IMR-90 (cell line): Measurements from ENCODE around the gene ZBTB26. TPM values are rescaled to one million over a fixed set of nuclear protein-coding genes. Genes with fewer than 3 reads are reported as not detected.

Experiments
- ATAC-seq: fragments of 200-7000 bp; cut with Tn5 transposase; 2 replicates; pipeline ENCODE4 v1.9.1; 2020; ENCODE audit warnings: low read depth, mild to moderate bottlenecking, moderate library complexity
- BruUV-seq: library from RNA; stranded (reverse); fragments of 400-500 nt; replicated peaks from 2 replicates; lab custom pipeline; 2021; lab: Mats Ljungman, UMichigan
- CTCF ChIA-PET: fragments of 300-600 bp; formaldehyde crosslinking; extraction: SDS; loops from one replicate; lab custom pipeline; 2021; ENCODE audit warnings: antibody characterized with exemption; lab: Yijun Ruan, JAX
- POLR2A ChIA-PET: fragments of 300-600 bp; sonication (Branson Sonifier 250); formaldehyde crosslinking; loops from one replicate; lab custom pipeline; 2022; ENCODE audit warnings: antibody characterized with exemption; ENCODE audit not compliant: unreplicated experiment; lab: Charles Lee
- DNase-seq: peaks from one replicate; pipeline ENCODE4 v3.0.0; 2013
- H2AFZ ChIP-seq: replicated peaks from 2 replicates; pipeline ENCODE3; 2013; ENCODE audit warnings: low read length, mild to moderate bottlenecking; ENCODE audit not compliant: poor library complexity
- H2AK5ac ChIP-seq: 2 replicates; pipeline ENCODE4 v1.6.1; 2013; ENCODE audit warnings: low read depth, low read length, inconsistent platforms
- H2AK9ac ChIP-seq: replicated peaks from 2 replicates; pipeline ENCODE3; 2013; ENCODE audit warnings: mild to moderate bottlenecking, low read depth, low read length, moderate library complexity; ENCODE audit not compliant: poor library complexity
- H2BK120ac ChIP-seq: 2 replicates; pipeline ENCODE4 v1.6.1; 2013; ENCODE audit warnings: low read depth, low read length, inconsistent platforms
- H2BK15ac ChIP-seq: 3 replicates; pipeline ENCODE4 v1.6.1; 2013; ENCODE audit warnings: low read depth, low read length, inconsistent platforms
- H2BK20ac ChIP-seq: 2 replicates; pipeline ENCODE4 v1.6.1; 2013; ENCODE audit warnings: low read depth, mild to moderate bottlenecking, inconsistent platforms, low read length, moderate library complexity
- H2BK5ac ChIP-seq: 2 replicates; pipeline ENCODE4 v1.6.1; 2013; ENCODE audit warnings: mild to moderate bottlenecking, low read depth, low read length, inconsistent platforms; ENCODE audit not compliant: poor library complexity, severe bottlenecking
- H3K14ac ChIP-seq: replicated peaks from 2 replicates; pipeline ENCODE4 v1.6.1; 2013; ENCODE audit warnings: low read depth, low read length, inconsistent platforms
- H3K18ac ChIP-seq: 2 replicates; pipeline ENCODE4 v1.6.1; 2013; ENCODE audit warnings: low read depth, low read length, control low read depth
- H3K23ac ChIP-seq: 2 replicates; pipeline ENCODE4 v1.6.1; 2013; ENCODE audit warnings: low read depth, low read length, inconsistent platforms
- H3K27ac ChIP-seq: 2 replicates; pipeline ENCODE4 v1.5.1; 2013; ENCODE audit warnings: mild to moderate bottlenecking, control low read depth, low read length; ENCODE audit not compliant: insufficient read depth
- H3K27me3 ChIP-seq: 2 replicates; pipeline ENCODE4 v1.6.1; 2013; ENCODE audit warnings: low read length; ENCODE audit not compliant: control insufficient read depth, insufficient read depth
- H3K36me3 ChIP-seq: 2 replicates; pipeline ENCODE4 v1.6.1; 2013; ENCODE audit warnings: low read length, mixed read lengths; ENCODE audit not compliant: control insufficient read depth, insufficient read depth
- H3K4ac ChIP-seq: 2 replicates; pipeline ENCODE4 v1.6.1; 2013; ENCODE audit warnings: low read depth, low read length, inconsistent platforms
- H3K4me1 ChIP-seq: 2 replicates; pipeline ENCODE4 v1.6.1; 2013; ENCODE audit warnings: low read length, mixed read lengths; ENCODE audit not compliant: control insufficient read depth, insufficient read depth
- H3K4me2 ChIP-seq: 2 replicates; pipeline ENCODE4 v1.6.1; 2013; ENCODE audit warnings: low read depth, mild to moderate bottlenecking, control low read depth, low read length, moderate library complexity
- H3K4me3 ChIP-seq: 2 replicates; pipeline ENCODE4 v1.5.1; 2013; ENCODE audit warnings: low read depth, mild to moderate bottlenecking, control low read depth, low read length, moderate library complexity; ENCODE audit not compliant: insufficient read depth
- H3K56ac ChIP-seq: 2 replicates; pipeline ENCODE4 v1.6.1; 2013; ENCODE audit warnings: low read length, inconsistent platforms; ENCODE audit not compliant: insufficient read depth; ENCODE audit errors: extremely low read depth
- H3K79me1 ChIP-seq, 2 experiments: 2 replicates each; pipeline ENCODE4 v1.6.1; 2013; ENCODE audit warnings: low read length in 2 of 2, inconsistent platforms in 1 of 2, low read depth in 1 of 2
- H3K9ac ChIP-seq: 2 replicates; pipeline ENCODE4 v1.6.1; 2013; ENCODE audit warnings: low read depth, low read length, control low read depth
- H3K9me1 ChIP-seq: 2 replicates; pipeline ENCODE4 v1.6.1; 2013; ENCODE audit warnings: low read length, inconsistent platforms; ENCODE audit not compliant: insufficient read depth
- H3K9me3 ChIP-seq: 2 replicates; pipeline ENCODE4 v1.6.1; 2013; ENCODE audit warnings: low read length; ENCODE audit not compliant: control insufficient read depth, insufficient read depth
- H4K20me1 ChIP-seq: 2 replicates; pipeline ENCODE4 v1.6.1; 2013; ENCODE audit warnings: low read length, inconsistent platforms; ENCODE audit not compliant: insufficient read depth
- H4K5ac ChIP-seq: 2 replicates; pipeline ENCODE4 v1.6.1; 2013; ENCODE audit warnings: mild to moderate bottlenecking, low read depth, low read length, control low read depth
- H4K8ac ChIP-seq, 2 experiments: 2 replicates each; pipeline ENCODE4 v1.6.1; 2013; ENCODE audit warnings: low read depth in 2 of 2, low read length in 2 of 2, control low read depth in 1 of 2, inconsistent platforms in 1 of 2
- H4K91ac ChIP-seq: 2 replicates; pipeline ENCODE4 v1.6.1; 2013; ENCODE audit warnings: low read depth, low read length, inconsistent platforms; ENCODE audit not compliant: insufficient read depth
- BHLHE40 ChIP-seq: fragments of 150-350 bp; IDR thresholded peaks from 2 replicates; pipeline ENCODE4 v1.6.1; 2016; ENCODE audit warnings: mild to moderate bottlenecking, low read depth, low read length
- MAZ ChIP-seq: IDR thresholded peaks from 2 replicates; pipeline ENCODE4 v1.6.1; 2012; ENCODE audit warnings: low read depth, mild to moderate bottlenecking, low read length, improper control_type of control experiment, moderate library complexity, borderline replicate concordance
- MXI1 ChIP-seq: IDR thresholded peaks from 2 replicates; pipeline ENCODE4 v1.6.1; 2012; ENCODE audit warnings: low read depth, mild to moderate bottlenecking, low read length, moderate library complexity, borderline replicate concordance
- POLR2A ChIP-seq: IDR thresholded peaks from 2 replicates; pipeline ENCODE4 v1.6.1; 2012; ENCODE audit warnings: mild to moderate bottlenecking, low read depth, low read length
- WGBS, 2 experiments: methylation state at CpG; one replicate each; pipeline versions ENCODE4 v1.1.5 to v1.1.7; 2013; ENCODE audit warnings: missing lambda C conversion rate in 2 of 2; ENCODE audit not compliant: insufficient read length in 1 of 2; ENCODE audit errors: extremely low coverage in 2 of 2; 5-methylcytosine and 5-hydroxymethylcytosine counted together
- dilution Hi-C: fragments of 300-500 bp; cut with HindIII; formaldehyde crosslinking; loops from one replicate; pipeline ENCODE4 v1.14.3; 2018; ENCODE audit warnings: low sequenced_read_pairs; ENCODE audit not compliant: unreplicated experiment
- in situ Hi-C: fragments of 300-500 bp; cut with MboI; formaldehyde crosslinking; loops from 3 replicates; pipeline ENCODE4 v1.14.3; 2019; ENCODE audit warnings: low sequenced_read_pairs, inconsistent platforms, mixed read lengths
- intact Hi-C: fragments of 100-400 bp; cut with micrococcal nuclease; formaldehyde crosslinking; loops from 2 replicates; pipeline ENCODE4 v1.10.0; 2022
- polyA plus RNA-seq, 3 experiments: library from polyadenylated mRNA; depleted of rRNA; stranded (reverse); fragments of >200 nt; gene quantifications; 2 replicates each; pipeline ENCODE4 v1.2.3, GENCODE V29; 2012; ENCODE audit warnings: low replicate concordance in 1 of 3
- total RNA-seq: library from RNA; depleted of rRNA; stranded (reverse); fragments of >200 nt; gene quantifications from 2 replicates; pipeline ENCODE4 v1.2.3, GENCODE V29; 2012

Gene ZBTB26
- total and polyA plus RNA-seq, 2 of the 4 experiments (the other 2 are of a cell fraction) = 3.1 to 6.1 TPM

GRCh38 chr9:122940749-122941581, 9.7 kb upstream of the ZBTB26 start, which contains the start of gene RABGAP1:
Gene RABGAP1, plus strand, starts transcription at chr9:122941020. Its CDS starts 16,040 bp downstream, at chr9:122957060.
- H3K27ac ChIP-seq = peak within 1 kb of the TSS; percentile 90
- TF ChIP-seq MAZ = peak; percentile 16; the same call in 1 of the 2 replicates
- no peak for TF ChIP-seq MXI1
- peak; percentile 85 for TF ChIP-seq BHLHE40
- peak; percentile 79 for TF ChIP-seq POLR2A
- no TSS peak for BruUV-seq
- no peaks in the 10 kb centered on the region for H3K9me1 ChIP-seq
- peak within 1 kb of the TSS; percentile 92 for H3K4me3 ChIP-seq
- ATAC-seq (peak; percentile 98), DNase-seq (peak; percentile 97)
- no peaks in the 10 kb centered on the region for H3K27me3 ChIP-seq
- dilution Hi-C loops (no loop called here), in situ Hi-C loops (no loop called here), intact Hi-C loops (loop anchor here (1.0 to 2.0 kb wide), 2 partner anchors 10 to 36 kb away; partner anchors contain the start of genes RC3H2 and ZBTB26)
- H3K23ac ChIP-seq = peak within 1 kb of the TSS; percentile 80
- H3K9ac ChIP-seq = peak within 1 kb of the TSS; percentile 85
- 0 out of 2 replicates have a peak within 1 kb of the TSS, but pooled peaks have one; percentile 9 for H2BK120ac ChIP-seq
- peaks cover 11 to 40% of the 10 kb centered on the region in 2 experiments for H3K79me1 ChIP-seq
- H3K14ac ChIP-seq = peak within 1 kb of the TSS; percentile 66
- no peak within 1 kb of the TSS for H2BK15ac ChIP-seq
- peak within 1 kb of the TSS; percentile 93 for H2AK9ac ChIP-seq
- H3K9me3 ChIP-seq = no peaks in the 10 kb centered on the region
- peak within 1 kb of the TSS; percentile 96 for H4K5ac ChIP-seq
- H4K91ac ChIP-seq = peak within 1 kb of the TSS; percentile 61
- H2BK20ac ChIP-seq = peak within 1 kb of the TSS; percentile 2; the same call in 1 of the 2 replicates
- peaks cover 14% of the 10 kb centered on the region for H3K36me3 ChIP-seq
- peak within 1 kb of the TSS; percentile 83 for H2BK5ac ChIP-seq
- peak within 1 kb of the TSS; percentile 42 for H3K18ac ChIP-seq
- H2AFZ ChIP-seq = peak within 1 kb of the TSS; percentile 97
- WGBS, 2 experiments = 0% methylated on average over 3 of the region's 54 CpGs; no CpG with 5 or more reads in 1 of the 2 experiments
- peak within 1 kb of the TSS; percentile 79 for H3K56ac ChIP-seq
- peak within 1 kb of the TSS; percentile 73 for H3K4ac ChIP-seq
- H3K4me2 ChIP-seq = peak within 1 kb of the TSS; percentile 98
- peaks cover 5% of the 10 kb centered on the region for H3K4me1 ChIP-seq
- H4K8ac ChIP-seq = peak within 1 kb of the TSS; percentile 89 to 98
- CTCF ChIA-PET = no interaction called here
- peaks cover 15% of the 10 kb centered on the region; the same call in 1 of the 2 replicates for H4K20me1 ChIP-seq
- POLR2A ChIA-PET = interaction anchor here (0.7 to 1.1 kb wide), 4 partner anchors 10 to 31 kb away, joined by 3 to 5 read pairs (median 4); partner anchors contain the start of gene ZBTB26
- peak within 1 kb of the TSS; percentile 88 for H2AK5ac ChIP-seq
